GM12874 (cell line): ENCODE results near the gene CLCA1.

Experiments
- TF ChIP-seq, protein P1 (sequence below): IDR thresholded peaks from 2 replicates; pipeline ENCODE4 v1.5.1; 2011; ENCODE audit warnings: low read depth, mild to moderate bottlenecking, control low read depth, low read length, moderate library complexity; ENCODE audit not compliant: insufficient read depth

CLCA1 gene

DNA sequence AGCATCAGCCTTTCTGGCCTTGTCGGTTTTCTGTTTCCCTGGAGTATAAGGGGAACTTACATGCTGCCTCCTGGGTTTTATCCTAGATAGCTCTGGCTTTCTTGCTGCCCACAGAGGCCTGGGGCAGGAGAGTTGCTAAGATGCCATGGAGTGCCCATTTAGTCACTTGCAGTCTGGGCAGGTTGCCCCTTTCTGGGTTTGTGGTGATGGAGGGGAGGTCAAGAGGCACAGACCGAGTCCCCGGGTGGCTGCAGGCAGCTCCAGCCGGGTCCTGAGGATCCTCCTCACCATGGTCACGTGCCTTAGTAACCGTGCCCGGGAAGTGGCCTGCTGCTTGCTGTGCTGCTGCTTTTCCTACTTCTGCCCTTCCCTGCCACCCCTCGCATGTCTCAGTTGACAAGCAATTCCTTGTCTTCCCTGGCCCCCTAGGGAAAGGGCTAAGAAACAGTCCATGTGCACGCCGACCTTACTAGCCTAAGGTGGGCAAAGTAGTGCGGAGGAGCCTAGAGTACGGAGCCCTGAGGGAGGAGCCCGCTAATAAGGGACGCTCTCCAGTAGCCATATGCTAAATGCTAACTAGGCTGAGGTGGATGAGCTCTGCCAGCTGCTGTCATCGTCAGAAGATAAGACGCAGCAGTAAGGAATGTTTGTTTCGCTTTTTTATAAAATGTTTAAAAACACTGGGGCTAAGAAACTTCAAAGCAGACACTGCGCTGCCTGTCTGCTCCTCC, 34.8 kb downstream of the CLCA1 start:
- TF ChIP-seq, protein P1, sequence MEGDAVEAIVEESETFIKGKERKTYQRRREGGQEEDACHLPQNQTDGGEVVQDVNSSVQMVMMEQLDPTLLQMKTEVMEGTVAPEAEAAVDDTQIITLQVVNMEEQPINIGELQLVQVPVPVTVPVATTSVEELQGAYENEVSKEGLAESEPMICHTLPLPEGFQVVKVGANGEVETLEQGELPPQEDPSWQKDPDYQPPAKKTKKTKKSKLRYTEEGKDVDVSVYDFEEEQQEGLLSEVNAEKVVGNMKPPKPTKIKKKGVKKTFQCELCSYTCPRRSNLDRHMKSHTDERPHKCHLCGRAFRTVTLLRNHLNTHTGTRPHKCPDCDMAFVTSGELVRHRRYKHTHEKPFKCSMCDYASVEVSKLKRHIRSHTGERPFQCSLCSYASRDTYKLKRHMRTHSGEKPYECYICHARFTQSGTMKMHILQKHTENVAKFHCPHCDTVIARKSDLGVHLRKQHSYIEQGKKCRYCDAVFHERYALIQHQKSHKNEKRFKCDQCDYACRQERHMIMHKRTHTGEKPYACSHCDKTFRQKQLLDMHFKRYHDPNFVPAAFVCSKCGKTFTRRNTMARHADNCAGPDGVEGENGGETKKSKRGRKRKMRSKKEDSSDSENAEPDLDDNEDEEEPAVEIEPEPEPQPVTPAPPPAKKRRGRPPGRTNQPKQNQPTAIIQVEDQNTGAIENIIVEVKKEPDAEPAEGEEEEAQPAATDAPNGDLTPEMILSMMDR: no peak

- TF ChIP-seq, protein P1: no peak
Measured at GRCh38 chr1:86504137-86504479, 35.4 kb downstream of the CLCA1 start.

DNA sequence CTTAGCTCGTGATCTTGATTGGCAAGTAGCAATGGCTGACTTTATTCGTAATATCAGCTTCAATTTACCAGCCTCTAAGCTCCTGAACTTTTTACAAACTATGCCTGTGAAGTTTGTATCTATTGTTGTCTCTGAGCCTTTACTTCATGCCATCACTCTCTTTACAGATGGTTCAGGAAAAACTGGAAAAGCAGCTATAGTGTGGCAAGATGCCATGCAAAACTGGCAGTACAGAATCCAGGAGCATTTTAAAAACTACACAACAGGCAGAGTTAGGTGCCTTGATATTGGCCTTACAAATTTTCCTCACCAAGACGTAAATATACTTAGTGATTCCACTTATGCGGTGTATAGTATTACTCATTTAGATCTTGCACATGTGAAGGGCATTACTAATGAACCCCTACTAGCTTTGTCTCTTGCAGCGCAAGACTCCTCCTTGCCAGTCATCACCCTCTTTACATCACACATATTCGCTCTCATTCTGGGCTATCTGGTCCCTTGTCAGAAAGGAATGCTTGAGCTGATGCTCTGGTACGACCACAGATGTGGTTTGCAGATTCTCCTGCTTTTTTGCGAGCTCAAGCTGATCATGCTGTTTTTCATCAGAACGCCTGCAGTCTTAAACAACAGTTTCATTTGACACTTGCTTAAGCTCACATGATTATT, 36.3 kb downstream of the CLCA1 start:
- TF ChIP-seq, protein P1: no peak

GRCh38 chr1:86505564-86505902, 36.8 kb downstream of the CLCA1 start:
- TF ChIP-seq, protein P1: no peak

DNA sequence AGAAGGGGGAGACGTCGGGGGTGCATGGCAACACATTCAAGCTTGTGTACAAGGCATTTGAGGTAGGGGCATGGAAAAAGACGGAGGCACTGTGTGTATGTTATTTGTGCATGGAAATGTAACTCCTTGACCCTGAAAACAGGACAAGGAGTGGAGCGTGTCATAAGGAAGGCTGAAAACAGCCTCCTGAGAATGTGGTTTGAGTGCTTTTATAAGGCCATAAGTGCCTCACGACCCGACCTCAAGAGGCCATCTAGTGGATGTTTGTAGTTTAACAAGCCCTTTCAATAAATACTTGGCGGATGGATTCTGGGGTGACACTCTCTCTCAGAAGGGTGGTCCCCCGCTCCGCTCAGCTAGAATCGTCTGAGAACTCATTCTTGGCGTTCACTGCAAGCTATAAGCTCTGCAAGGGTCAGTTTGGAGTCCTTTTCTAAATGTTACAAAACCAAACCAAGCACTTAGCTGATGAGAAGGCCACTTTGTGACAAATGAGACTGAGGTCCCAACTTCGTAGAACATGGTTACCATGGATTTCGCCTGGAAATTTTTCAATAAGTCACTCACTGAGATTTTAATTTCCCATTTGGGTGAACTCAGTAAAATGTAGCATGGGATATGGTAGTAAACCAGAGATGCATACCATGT, 39.3 kb downstream of the CLCA1 start:
- TF ChIP-seq, protein P1: peak; percentile 33; the same call in 1 of the 2 replicates

GRCh38 chr1:86508583-86508969, 39.8 kb downstream of the CLCA1 start:
- TF ChIP-seq, protein P1: no peak

- TF ChIP-seq, protein P1: no peak
Measured at GRCh38 chr1:86515597-86515996, 46.9 kb downstream of the CLCA1 start.
